Measurements from ENCODE around the gene RNF115. TPM values are rescaled to one million over a fixed set of nuclear protein-coding genes. Genes with fewer than 3 reads are reported as not detected.

RNF115 gene
- total RNA-seq, 2 donors from 2014 or later = 12.7 to 13.2 TPM

DNA sequence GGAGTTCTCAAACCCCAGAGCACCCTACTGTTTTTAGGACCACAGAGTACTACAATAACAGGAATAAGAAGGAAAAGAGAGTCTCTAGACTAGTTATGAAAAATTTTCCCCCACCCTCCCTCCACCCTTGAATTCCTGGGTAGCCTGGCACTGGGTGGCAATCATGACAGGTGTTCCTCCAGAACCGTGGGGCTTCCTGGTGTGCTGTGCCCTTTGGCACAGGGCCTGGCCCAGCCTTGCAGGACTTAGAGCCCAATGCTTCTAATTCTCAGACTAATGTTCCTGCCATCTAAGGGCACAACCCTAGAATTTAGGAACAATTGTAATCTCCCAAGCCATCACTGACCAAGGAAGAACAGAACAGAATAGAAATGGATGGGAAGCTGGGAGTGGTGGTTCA is 106.1 kb downstream of the RNF115 start:
- H3K4me3 ChIP-seq = no peak overlapping the region
- no peak overlapping the region for H3K27ac ChIP-seq
- WGBS, 2 donors = 7% methylated on average over 1 of the region's 1 CpG; no CpG with 5 or more reads in 1 of the 2 donors
- H3K4me1 ChIP-seq = peaks cover 38% of the 10 kb centered on the region
- no peak for ATAC-seq
- H3K36me3 ChIP-seq (replicated peaks in 1 of 2; ENCODE audit: insufficient read depth in 1 of 2, low read depth in 2 of 2) = no peaks in the 10 kb centered on the region
- H3K27me3 ChIP-seq = no peaks in the 10 kb centered on the region
- TF ChIP-seq POLR2A (IDR thresholded peaks at IDR 0.05) = no peak
- TF ChIP-seq, protein P1, sequence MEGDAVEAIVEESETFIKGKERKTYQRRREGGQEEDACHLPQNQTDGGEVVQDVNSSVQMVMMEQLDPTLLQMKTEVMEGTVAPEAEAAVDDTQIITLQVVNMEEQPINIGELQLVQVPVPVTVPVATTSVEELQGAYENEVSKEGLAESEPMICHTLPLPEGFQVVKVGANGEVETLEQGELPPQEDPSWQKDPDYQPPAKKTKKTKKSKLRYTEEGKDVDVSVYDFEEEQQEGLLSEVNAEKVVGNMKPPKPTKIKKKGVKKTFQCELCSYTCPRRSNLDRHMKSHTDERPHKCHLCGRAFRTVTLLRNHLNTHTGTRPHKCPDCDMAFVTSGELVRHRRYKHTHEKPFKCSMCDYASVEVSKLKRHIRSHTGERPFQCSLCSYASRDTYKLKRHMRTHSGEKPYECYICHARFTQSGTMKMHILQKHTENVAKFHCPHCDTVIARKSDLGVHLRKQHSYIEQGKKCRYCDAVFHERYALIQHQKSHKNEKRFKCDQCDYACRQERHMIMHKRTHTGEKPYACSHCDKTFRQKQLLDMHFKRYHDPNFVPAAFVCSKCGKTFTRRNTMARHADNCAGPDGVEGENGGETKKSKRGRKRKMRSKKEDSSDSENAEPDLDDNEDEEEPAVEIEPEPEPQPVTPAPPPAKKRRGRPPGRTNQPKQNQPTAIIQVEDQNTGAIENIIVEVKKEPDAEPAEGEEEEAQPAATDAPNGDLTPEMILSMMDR (IDR thresholded peaks at IDR 0.05) = no peak
- no peaks in the 10 kb centered on the region for H3K9me3 ChIP-seq
- intact Hi-C loops (cut with DNase I) = no loop called here
- DNase-seq = peak; percentile 26 to 68 (median 34)

- Histone ChIP-seq H3K36me3 (replicated peaks in 1 of 2; ENCODE audit: insufficient read depth in 1 of 2, low read depth in 2 of 2) (no peaks in the 10 kb centered on the region), H3K27me3 (no peaks in the 10 kb centered on the region), H3K4me1 (peaks cover 43% of the 10 kb centered on the region), H3K4me3 (no peak overlapping the region), H3K9me3 (no peaks in the 10 kb centered on the region), H3K27ac (no peak overlapping the region)
- ATAC-seq (no peak), DNase-seq (no peak)
- 76 to 89% methylated on average over 10 of the region's 10 CpGs for WGBS, 2 donors
- TF ChIP-seq POLR2A (IDR thresholded peaks at IDR 0.05) = no peak
- TF ChIP-seq, protein P1 (IDR thresholded peaks at IDR 0.05) = no peak
- intact Hi-C loops (cut with DNase I) = no loop called here
Observed at GRCh38 chr1:145716641-145717345, 107.1 kb downstream of the RNF115 start.

DNA sequence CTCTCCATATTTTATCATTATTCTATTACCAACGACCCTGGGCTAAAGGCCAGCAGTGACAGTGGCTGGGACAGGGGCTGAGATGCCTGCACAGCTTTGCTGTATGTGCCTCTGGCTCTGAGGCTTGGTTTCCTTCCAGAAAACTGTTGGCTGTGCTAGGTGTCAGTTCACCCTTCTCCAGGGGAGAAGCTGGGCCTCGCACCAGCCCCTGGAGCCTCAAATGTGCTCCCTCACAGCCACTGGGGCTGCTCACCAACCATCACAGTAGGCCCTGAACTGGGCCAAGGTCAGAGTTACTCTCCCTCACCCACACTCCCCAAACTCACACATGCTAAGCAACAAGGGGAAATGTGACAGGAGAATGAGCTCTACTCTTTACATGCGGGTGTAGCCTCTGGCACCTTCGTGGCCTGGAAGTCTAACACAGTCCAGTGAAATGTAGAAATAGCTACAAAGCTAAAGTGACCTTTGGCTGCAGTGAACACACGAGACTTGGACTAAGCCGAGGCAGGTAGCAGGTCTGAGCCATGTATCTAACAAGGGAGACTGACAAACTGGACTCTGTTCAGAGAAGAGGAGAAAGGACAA is 109.3 kb downstream of the RNF115 start:
- Histone ChIP-seq H3K36me3 (replicated peaks in 1 of 2; ENCODE audit: insufficient read depth in 1 of 2, low read depth in 2 of 2) (no peaks in the 10 kb centered on the region), H3K9me3 (no peaks in the 10 kb centered on the region), H3K27me3 (no peaks in the 10 kb centered on the region), H3K4me3 (no peak overlapping the region), H3K4me1 (peaks cover 48% of the 10 kb centered on the region), H3K27ac (peak overlapping the region; percentile 59 to 79 (median 64))
- DNase-seq = peak; percentile 36 to 50 (median 43)
- intact Hi-C loops (cut with DNase I) = no loop called here
- TF ChIP-seq, protein P1 (IDR thresholded peaks at IDR 0.05) = no peak
- no peak for TF ChIP-seq POLR2A (IDR thresholded peaks at IDR 0.05)
- ATAC-seq = peak; percentile 54
- WGBS, 2 donors = 17 to 32% methylated on average over 6 of the region's 6 CpGs

DNA sequence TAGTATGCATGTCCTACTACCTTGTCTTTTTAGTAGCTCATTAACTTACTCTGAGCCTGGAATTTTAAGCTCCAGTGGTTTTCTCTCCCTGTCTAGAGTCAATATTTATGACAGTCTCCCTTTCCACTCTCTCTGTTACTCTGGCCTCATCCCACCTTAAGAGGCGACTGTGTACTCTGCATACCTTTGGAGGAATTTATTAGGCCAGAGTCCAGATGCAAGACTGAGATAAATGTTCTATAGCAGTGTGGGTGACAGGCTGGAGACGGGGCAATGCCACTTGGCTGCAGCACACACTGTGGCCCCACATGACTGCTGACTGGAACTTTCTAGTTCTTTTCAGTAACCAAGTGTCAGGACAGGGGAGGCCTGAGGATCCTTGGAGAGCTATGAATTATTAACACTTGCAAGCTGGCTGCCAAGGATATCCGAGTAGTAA is 112.7 kb downstream of the RNF115 start:
- intact Hi-C loops (cut with DNase I) = no loop called here
- peak in 2 of 4 donors; percentile 30 to 57 for DNase-seq
- WGBS, 2 donors = 16 to 19% methylated on average over 3 of the region's 3 CpGs
- Histone ChIP-seq H3K27me3 (no peaks in the 10 kb centered on the region), H3K4me3 (no peak overlapping the region), H3K4me1 (peaks cover 65% of the 10 kb centered on the region), H3K36me3 (replicated peaks in 1 of 2; ENCODE audit: insufficient read depth in 1 of 2, low read depth in 2 of 2) (no peaks in the 10 kb centered on the region), H3K27ac (peak overlapping the region; percentile 3 to 56 (median 48)), H3K9me3 (no peaks in the 10 kb centered on the region)
- TF ChIP-seq, protein P1 (IDR thresholded peaks at IDR 0.05) = no peak
- ATAC-seq = peak; percentile 8

Data from body of pancreas (tissue), 4 donors.